Vagina (tissue), 2 donors: ENCODE results near the gene ANKRD11. TPM values are rescaled to one million over a fixed set of nuclear protein-coding genes. Genes with fewer than 3 reads are reported as not detected.

Source experiments
- DNase-seq, 2 donors: peaks; one replicate each; pipeline ENCODE4 v3.0.0-alpha.2; 2017; ENCODE audit errors: extremely low spot score in 2 of 2
- H3K27ac ChIP-seq: fragments of 200-600 bp; sonication (generic); one replicate; pipeline ENCODE4 v1.5.1; 2019
- H3K27me3 ChIP-seq: fragments of 200-600 bp; sonication (generic); one replicate; pipeline ENCODE4 v1.5.1; 2019
- H3K36me3 ChIP-seq, 2 donors: fragments of 200-600 bp; sonication (generic); one replicate each; pipeline ENCODE4 v1.5.1; 2017 to 2019
- H3K4me1 ChIP-seq: fragments of 200-600 bp; sonication (generic); one replicate; pipeline ENCODE4 v1.5.1; 2019
- H3K4me3 ChIP-seq, 2 donors: fragments of 200-600 bp; sonication (generic); 1 replicate in 1 of 2; 2 replicates in 1 of 2; pipeline ENCODE4 v1.5.1; 2016 to 2019
- H3K9me3 ChIP-seq: fragments of 200-600 bp; sonication (generic); one replicate; pipeline ENCODE4 v1.5.1; 2019
- CTCF ChIP-seq, 3 experiments: fragments of 450-650 bp in 2 of 3; fragments of 200-600 bp in 1 of 3; sonication (generic) in 1 of 3; IDR thresholded peaks; one replicate each; pipeline ENCODE4 v1.5.1; 2017 to 2019; ENCODE audit warnings: antibody characterized with exemption in 3 of 3, mild to moderate bottlenecking in 2 of 3, moderate library complexity in 2 of 3
- POLR2A ChIP-seq, 2 donors: fragments of 450-650 bp; IDR thresholded peaks; one replicate each; pipeline ENCODE4 v1.6.1; 2017; ENCODE audit warnings: antibody characterized with exemption in 2 of 2, mild to moderate bottlenecking in 2 of 2, moderate library complexity in 2 of 2
- POLR2AphosphoS5 ChIP-seq, 2 donors: sonication (generic); formaldehyde crosslinking; IDR thresholded peaks; one replicate each; pipeline ENCODE4 v1.9.0; 2017; ENCODE audit warnings: antibody characterized with exemption in 2 of 2, mild to moderate bottlenecking in 2 of 2, low read depth in 1 of 2; ENCODE audit not compliant: insufficient read depth in 1 of 2
- intact Hi-C: fragments of 100-400 bp; cut with DNase I; formaldehyde crosslinking; loops from one replicate; pipeline ENCODE4 v1.15.1; 2023
- total RNA-seq: library from RNA; depleted of rRNA; stranded (reverse); fragments of >200 nt; gene quantifications from one replicate; pipeline ENCODE4 v1.2.3, GENCODE V29; 2016

ANKRD11 gene
- total RNA-seq, 1 donor from 2014 or later = 135 TPM

- no peak overlapping the region for H3K4me3 ChIP-seq
- no peaks in the 10 kb centered on the region for H3K9me3 ChIP-seq
- H3K27ac ChIP-seq = peak overlapping the region; percentile 18
- no peaks in the 10 kb centered on the region for H3K27me3 ChIP-seq
- TF ChIP-seq POLR2A (IDR thresholded peaks at IDR 0.05) (no peak), POLR2AphosphoS5 (IDR thresholded peaks at IDR 0.05; ENCODE audit: insufficient read depth in 1 of 2, low read depth in 1 of 2) (no peak), CTCF (IDR thresholded peaks at IDR 0.05) (no peak)
- intact Hi-C loops = no loop called here
- peaks cover 96% of the 10 kb centered on the region for H3K4me1 ChIP-seq
- H3K36me3 ChIP-seq = no peaks in the 10 kb centered on the region
- no peak for DNase-seq
These were observed 128.4 kb downstream of the ANKRD11 start for GRCh38 chr16:89361751-89362539.

GRCh38 chr16:89360760-89361435 lies 129.5 kb downstream of the ANKRD11 start:
- peaks cover 89% of the 10 kb centered on the region for H3K4me1 ChIP-seq
- no peaks in the 10 kb centered on the region for H3K36me3 ChIP-seq
- no peaks in the 10 kb centered on the region for H3K9me3 ChIP-seq
- H3K27me3 ChIP-seq = no peaks in the 10 kb centered on the region
- TF ChIP-seq POLR2AphosphoS5 (IDR thresholded peaks at IDR 0.05; ENCODE audit: insufficient read depth in 1 of 2, low read depth in 1 of 2) (peak in 1 of 2 donors; percentile 50), CTCF (IDR thresholded peaks at IDR 0.05) (no peak)
- H3K4me3 ChIP-seq = no peak overlapping the region
- no peak for DNase-seq
- no peak overlapping the region for H3K27ac ChIP-seq
- intact Hi-C loops = no loop called here

- Histone ChIP-seq H3K27ac (no peak overlapping the region), H3K4me1 (peaks cover 83% of the 10 kb centered on the region)
These were observed 130.9 kb downstream of the ANKRD11 start for GRCh38 chr16:89359264-89360147.

More at GRCh38 chr16:89359264-89360147, 130.9 kb downstream of the ANKRD11 start:
- no peaks in the 10 kb centered on the region for H3K36me3 ChIP-seq
- DNase-seq = no peak
- no peak overlapping the region for H3K4me3 ChIP-seq
- H3K27me3 ChIP-seq = no peaks in the 10 kb centered on the region
- intact Hi-C loops = no loop called here
- TF ChIP-seq CTCF (IDR thresholded peaks at IDR 0.05) (no peak), POLR2A (IDR thresholded peaks at IDR 0.05) (no peak), POLR2AphosphoS5 (IDR thresholded peaks at IDR 0.05; ENCODE audit: insufficient read depth in 1 of 2, low read depth in 1 of 2) (no peak)
- no peaks in the 10 kb centered on the region for H3K9me3 ChIP-seq
